SK-N-SH (cell line): ENCODE results near the gene SNTG2. TPM values are rescaled to one million over a fixed set of nuclear protein-coding genes. Genes with fewer than 3 reads are reported as not detected.

Experiments
- CTCF ChIA-PET: fragments of 300-600, 350-600 bp; formaldehyde crosslinking; extraction: SDS; loops from one replicate; lab custom pipeline; 2021; lab: Yijun Ruan, JAX
- POLR2A ChIA-PET: fragments of 350-600 bp; sonication (Branson Sonifier 250); formaldehyde crosslinking; extraction: SDS; loops from one replicate; lab custom pipeline; 2020; ENCODE audit warnings: antibody characterized with exemption, inconsistent platforms; lab: Yijun Ruan, JAX
- DNase-seq: peaks from one replicate; pipeline ENCODE4 v3.0.0; 2012
- H2AFZ ChIP-seq: fragments of 200-600 bp; sonication (generic); 2 replicates; pipeline ENCODE4 v1.8.1; 2016; ENCODE audit warnings: antibody characterized with exemption, mild to moderate bottlenecking, low read depth
- H3F3A ChIP-seq: fragments of 200-600 bp; sonication (generic); replicated peaks from 2 replicates; pipeline ENCODE3; 2016; ENCODE audit warnings: antibody characterized with exemption, mild to moderate bottlenecking; ENCODE audit not compliant: insufficient read depth
- H3K27ac ChIP-seq, 2 experiments: fragments of 200-500 bp in 1 of 2; fragments of 200-600 bp in 1 of 2; sonication (Bioruptor generic) in 1 of 2; sonication (generic), shearing (Covaris generic) in 1 of 2; 2 replicates each; pipeline versions ENCODE4 v1.5.1 to v1.6.1; 2014 to 2016; ENCODE audit warnings: low read depth in 2 of 2, inconsistent platforms in 1 of 2, low read length in 1 of 2, mild to moderate bottlenecking in 1 of 2, mixed read lengths in 1 of 2
- H3K27me3 ChIP-seq: fragments of 200-600 bp; sonication (generic), shearing (Covaris generic); 2 replicates; pipeline ENCODE4 v1.6.1; 2016; ENCODE audit warnings: mixed run types; ENCODE audit not compliant: insufficient read depth
- H3K36me3 ChIP-seq, 2 experiments: fragments of 200-500 bp in 1 of 2; fragments of 200-600 bp in 1 of 2; sonication (Bioruptor generic) in 1 of 2; sonication (generic) in 1 of 2; replicated peaks in 1 of 2; 2 replicates each; pipeline versions ENCODE3 to v1.5.1; 2014 to 2016; ENCODE audit warnings: low read length in 1 of 2, mild to moderate bottlenecking in 1 of 2; ENCODE audit not compliant: insufficient read depth in 2 of 2, control insufficient read depth in 1 of 2
- H3K4me1 ChIP-seq, 2 experiments: fragments of 200-500 bp in 1 of 2; fragments of 200-600 bp in 1 of 2; sonication (Bioruptor generic) in 1 of 2; sonication (generic), shearing (Covaris generic) in 1 of 2; 2 replicates each; pipeline versions ENCODE4 v1.5.1 to v1.6.1; 2014 to 2016; ENCODE audit warnings: low read depth in 1 of 2, low read length in 1 of 2, mixed run types in 1 of 2; ENCODE audit not compliant: insufficient read depth in 2 of 2, control insufficient read depth in 1 of 2
- H3K4me2 ChIP-seq: fragments of 200-600 bp; sonication (generic), shearing (Covaris generic); 2 replicates; pipeline ENCODE4 v1.6.1; 2017; ENCODE audit warnings: mixed run types
- H3K4me3 ChIP-seq, 2 experiments: fragments of 200-500 bp in 1 of 2; fragments of 200-600 bp in 1 of 2; sonication (Bioruptor generic) in 1 of 2; sonication (generic), shearing (Covaris generic) in 1 of 2; 2 replicates each; pipeline versions ENCODE4 v1.5.1 to v1.8.1; 2014 to 2016; ENCODE audit warnings: low read depth in 2 of 2, inconsistent platforms in 1 of 2, low read length in 1 of 2, mild to moderate bottlenecking in 1 of 2, mixed read lengths in 1 of 2, moderate library complexity in 1 of 2
- H3K79me2 ChIP-seq: fragments of 200-600 bp; sonication (generic); 2 replicates; pipeline ENCODE4 v1.8.1; 2017; ENCODE audit warnings: mild to moderate bottlenecking; ENCODE audit not compliant: insufficient read depth
- H3K9ac ChIP-seq: fragments of 200-600 bp; sonication (generic); 2 replicates; pipeline ENCODE4 v1.6.1; 2017; ENCODE audit warnings: mixed run types
- H3K9me2 ChIP-seq: fragments of 200-600 bp; sonication (generic); 2 replicates; pipeline ENCODE4 v1.6.1; 2017; ENCODE audit warnings: mixed run types
- H3K9me3 ChIP-seq: fragments of 200-600 bp; sonication (generic); 2 replicates; pipeline ENCODE4 v1.6.1; 2017; ENCODE audit warnings: mixed run types, mild to moderate bottlenecking, moderate library complexity
- H4K20me1 ChIP-seq: fragments of 200-600 bp; sonication (generic); 2 replicates; pipeline ENCODE4 v1.6.1; 2017; ENCODE audit warnings: mild to moderate bottlenecking, mixed run types; ENCODE audit not compliant: insufficient read depth
- EZH2phosphoT487 ChIP-seq: fragments of 200-600 bp; sonication (generic); IDR thresholded peaks from 2 replicates; pipeline ENCODE4 v1.6.1; 2017; ENCODE audit warnings: low read depth, mixed run types, mild to moderate bottlenecking, antibody characterized with exemption, moderate library complexity, borderline replicate concordance
- GABPA ChIP-seq: IDR thresholded peaks from 2 replicates; pipeline ENCODE4 v1.4.0; 2012; ENCODE audit warnings: low read depth, mild to moderate bottlenecking
- MEF2A ChIP-seq: IDR thresholded peaks from 2 replicates; pipeline ENCODE4 v1.4.0; 2012; ENCODE audit warnings: low read depth, borderline replicate concordance
- NFIC ChIP-seq: IDR thresholded peaks from 2 replicates; pipeline ENCODE4 v1.4.0; 2012; ENCODE audit warnings: borderline replicate concordance
- NRF1 ChIP-seq: IDR thresholded peaks from 2 replicates; pipeline ENCODE4 v1.6.1; 2012; ENCODE audit warnings: low read depth, mild to moderate bottlenecking, low read length
- POLR2AphosphoS5 ChIP-seq: IDR thresholded peaks from 2 replicates; pipeline ENCODE4 v1.6.1; 2012; ENCODE audit warnings: low read depth, low read length
- SMC3 ChIP-seq: IDR thresholded peaks from 2 replicates; pipeline ENCODE4 v1.6.1; 2012; ENCODE audit warnings: low read depth, low read length, improper control_type of control experiment
- YY1 ChIP-seq: IDR thresholded peaks from 2 replicates; pipeline ENCODE4 v1.4.0; 2012; ENCODE audit warnings: low read depth, mild to moderate bottlenecking
- WGBS: methylation state at CpG from one replicate; pipeline ENCODE4 v1.1.6; 2017; ENCODE audit warnings: low lambda C conversion rate; 5-methylcytosine and 5-hydroxymethylcytosine counted together
- polyA plus RNA-seq, 3 experiments: library from polyadenylated mRNA; depleted of rRNA; stranded (reverse); fragments of >200 nt; gene quantifications; 2 replicates each; pipeline ENCODE4 v1.2.3, GENCODE V29; 2012
- TF ChIP-seq, protein P1 (sequence below): fragments of 150-350 bp; IDR thresholded peaks from 2 replicates; pipeline ENCODE4 v1.6.1; 2017; ENCODE audit warnings: antibody characterized with exemption, low read length, low read depth, borderline replicate concordance
- TF ChIP-seq, protein P2 (sequence below): IDR thresholded peaks from 2 replicates; pipeline ENCODE4 v1.6.1; 2012; ENCODE audit warnings: mild to moderate bottlenecking, low read depth, low read length, moderate library complexity
- TF ChIP-seq, protein P3 (sequence below): fragments of 200-600 bp; sonication (generic); IDR thresholded peaks from 2 replicates; pipeline ENCODE4 v1.6.1; 2017; ENCODE audit warnings: antibody characterized with exemption, mild to moderate bottlenecking, moderate library complexity
- TF ChIP-seq, protein P4 (sequence below): IDR thresholded peaks from 2 replicates; pipeline ENCODE4 v1.4.0; 2012; ENCODE audit warnings: low read depth, borderline replicate concordance

The SNTG2 gene
- polyA plus RNA-seq, 1 of the 3 experiments (the other 2 are of a cell fraction) = not detected

DNA sequence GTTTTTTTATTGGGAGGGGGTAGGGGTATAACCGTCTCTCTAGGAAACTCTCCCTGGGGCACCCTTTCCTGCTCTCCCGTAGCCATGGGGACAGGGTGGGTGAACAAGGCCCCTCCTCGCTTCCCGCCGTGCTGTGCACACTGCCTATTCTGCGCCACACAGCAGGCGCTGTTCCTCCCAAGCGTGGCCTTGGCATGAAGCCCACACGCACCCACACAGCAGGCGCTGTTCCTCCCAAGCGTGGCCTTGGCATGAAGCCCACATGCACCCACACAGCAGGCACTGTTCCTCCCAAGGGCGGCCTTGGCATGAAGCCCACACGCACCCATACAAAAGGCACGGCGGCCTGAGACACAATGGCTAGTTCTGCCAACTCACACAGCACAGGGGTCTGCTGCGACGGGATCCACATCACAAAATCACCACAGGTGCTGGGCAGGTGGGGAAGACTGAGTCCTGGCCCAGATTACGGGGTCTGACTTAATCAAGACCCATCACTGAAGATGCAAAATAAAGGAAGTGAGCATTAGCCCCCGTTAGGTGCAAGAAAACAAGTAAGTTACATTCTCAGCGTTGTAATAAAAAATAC, 416.0 kb downstream of the SNTG2 start:
- Histone ChIP-seq H3K9me2 (no peaks in the 10 kb centered on the region), H3K4me2 (no peak overlapping the region), H4K20me1 (no peaks in the 10 kb centered on the region), H3K9ac (no peak overlapping the region), H3F3A (no peaks in the 10 kb centered on the region), H3K4me1 (peaks cover 0 to 6% of the 10 kb centered on the region in 2 experiments; a peak in 1 of 4 replicates), H3K9me3 (no peaks in the 10 kb centered on the region), H3K27me3 (no peaks in the 10 kb centered on the region), H2AFZ (no peak overlapping the region), H3K4me3 (no peak overlapping the region), H3K36me3 (no peaks in the 10 kb centered on the region), H3K27ac (no peak overlapping the region), H3K79me2 (no peaks in the 10 kb centered on the region)
- WGBS = 21% methylated on average over 19 of the region's 20 CpGs
- CTCF ChIA-PET = no interaction called here
- peak; percentile 59 for DNase-seq
- POLR2A ChIA-PET = no interaction called here
- TF ChIP-seq, protein P1, sequence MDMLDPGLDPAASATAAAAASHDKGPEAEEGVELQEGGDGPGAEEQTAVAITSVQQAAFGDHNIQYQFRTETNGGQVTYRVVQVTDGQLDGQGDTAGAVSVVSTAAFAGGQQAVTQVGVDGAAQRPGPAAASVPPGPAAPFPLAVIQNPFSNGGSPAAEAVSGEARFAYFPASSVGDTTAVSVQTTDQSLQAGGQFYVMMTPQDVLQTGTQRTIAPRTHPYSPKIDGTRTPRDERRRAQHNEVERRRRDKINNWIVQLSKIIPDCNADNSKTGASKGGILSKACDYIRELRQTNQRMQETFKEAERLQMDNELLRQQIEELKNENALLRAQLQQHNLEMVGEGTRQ = no peak
- TF ChIP-seq MEF2A (no peak), POLR2AphosphoS5 (no peak), GABPA (no peak), EZH2phosphoT487 (no peak), NRF1 (no peak), NFIC (no peak), SMC3 (no peak), YY1 (no peak)
- TF ChIP-seq, protein P2, sequence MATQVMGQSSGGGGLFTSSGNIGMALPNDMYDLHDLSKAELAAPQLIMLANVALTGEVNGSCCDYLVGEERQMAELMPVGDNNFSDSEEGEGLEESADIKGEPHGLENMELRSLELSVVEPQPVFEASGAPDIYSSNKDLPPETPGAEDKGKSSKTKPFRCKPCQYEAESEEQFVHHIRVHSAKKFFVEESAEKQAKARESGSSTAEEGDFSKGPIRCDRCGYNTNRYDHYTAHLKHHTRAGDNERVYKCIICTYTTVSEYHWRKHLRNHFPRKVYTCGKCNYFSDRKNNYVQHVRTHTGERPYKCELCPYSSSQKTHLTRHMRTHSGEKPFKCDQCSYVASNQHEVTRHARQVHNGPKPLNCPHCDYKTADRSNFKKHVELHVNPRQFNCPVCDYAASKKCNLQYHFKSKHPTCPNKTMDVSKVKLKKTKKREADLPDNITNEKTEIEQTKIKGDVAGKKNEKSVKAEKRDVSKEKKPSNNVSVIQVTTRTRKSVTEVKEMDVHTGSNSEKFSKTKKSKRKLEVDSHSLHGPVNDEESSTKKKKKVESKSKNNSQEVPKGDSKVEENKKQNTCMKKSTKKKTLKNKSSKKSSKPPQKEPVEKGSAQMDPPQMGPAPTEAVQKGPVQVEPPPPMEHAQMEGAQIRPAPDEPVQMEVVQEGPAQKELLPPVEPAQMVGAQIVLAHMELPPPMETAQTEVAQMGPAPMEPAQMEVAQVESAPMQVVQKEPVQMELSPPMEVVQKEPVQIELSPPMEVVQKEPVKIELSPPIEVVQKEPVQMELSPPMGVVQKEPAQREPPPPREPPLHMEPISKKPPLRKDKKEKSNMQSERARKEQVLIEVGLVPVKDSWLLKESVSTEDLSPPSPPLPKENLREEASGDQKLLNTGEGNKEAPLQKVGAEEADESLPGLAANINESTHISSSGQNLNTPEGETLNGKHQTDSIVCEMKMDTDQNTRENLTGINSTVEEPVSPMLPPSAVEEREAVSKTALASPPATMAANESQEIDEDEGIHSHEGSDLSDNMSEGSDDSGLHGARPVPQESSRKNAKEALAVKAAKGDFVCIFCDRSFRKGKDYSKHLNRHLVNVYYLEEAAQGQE = no peak
- TF ChIP-seq, protein P3, sequence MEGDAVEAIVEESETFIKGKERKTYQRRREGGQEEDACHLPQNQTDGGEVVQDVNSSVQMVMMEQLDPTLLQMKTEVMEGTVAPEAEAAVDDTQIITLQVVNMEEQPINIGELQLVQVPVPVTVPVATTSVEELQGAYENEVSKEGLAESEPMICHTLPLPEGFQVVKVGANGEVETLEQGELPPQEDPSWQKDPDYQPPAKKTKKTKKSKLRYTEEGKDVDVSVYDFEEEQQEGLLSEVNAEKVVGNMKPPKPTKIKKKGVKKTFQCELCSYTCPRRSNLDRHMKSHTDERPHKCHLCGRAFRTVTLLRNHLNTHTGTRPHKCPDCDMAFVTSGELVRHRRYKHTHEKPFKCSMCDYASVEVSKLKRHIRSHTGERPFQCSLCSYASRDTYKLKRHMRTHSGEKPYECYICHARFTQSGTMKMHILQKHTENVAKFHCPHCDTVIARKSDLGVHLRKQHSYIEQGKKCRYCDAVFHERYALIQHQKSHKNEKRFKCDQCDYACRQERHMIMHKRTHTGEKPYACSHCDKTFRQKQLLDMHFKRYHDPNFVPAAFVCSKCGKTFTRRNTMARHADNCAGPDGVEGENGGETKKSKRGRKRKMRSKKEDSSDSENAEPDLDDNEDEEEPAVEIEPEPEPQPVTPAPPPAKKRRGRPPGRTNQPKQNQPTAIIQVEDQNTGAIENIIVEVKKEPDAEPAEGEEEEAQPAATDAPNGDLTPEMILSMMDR = no peak
- TF ChIP-seq, protein P4, sequence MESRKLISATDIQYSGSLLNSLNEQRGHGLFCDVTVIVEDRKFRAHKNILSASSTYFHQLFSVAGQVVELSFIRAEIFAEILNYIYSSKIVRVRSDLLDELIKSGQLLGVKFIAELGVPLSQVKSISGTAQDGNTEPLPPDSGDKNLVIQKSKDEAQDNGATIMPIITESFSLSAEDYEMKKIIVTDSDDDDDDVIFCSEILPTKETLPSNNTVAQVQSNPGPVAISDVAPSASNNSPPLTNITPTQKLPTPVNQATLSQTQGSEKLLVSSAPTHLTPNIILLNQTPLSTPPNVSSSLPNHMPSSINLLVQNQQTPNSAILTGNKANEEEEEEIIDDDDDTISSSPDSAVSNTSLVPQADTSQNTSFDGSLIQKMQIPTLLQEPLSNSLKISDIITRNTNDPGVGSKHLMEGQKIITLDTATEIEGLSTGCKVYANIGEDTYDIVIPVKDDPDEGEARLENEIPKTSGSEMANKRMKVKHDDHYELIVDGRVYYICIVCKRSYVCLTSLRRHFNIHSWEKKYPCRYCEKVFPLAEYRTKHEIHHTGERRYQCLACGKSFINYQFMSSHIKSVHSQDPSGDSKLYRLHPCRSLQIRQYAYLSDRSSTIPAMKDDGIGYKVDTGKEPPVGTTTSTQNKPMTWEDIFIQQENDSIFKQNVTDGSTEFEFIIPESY = no peak
